Lower lobe of right lung (tissue), 2 donors: ENCODE measurements around the gene PRDM15. TPM values are rescaled to one million over a fixed set of nuclear protein-coding genes. Genes with fewer than 3 reads are reported as not detected.

Experiments used
- ATAC-seq, 2 donors: fragments of 200-7000 bp; cut with Tn5 transposase; one replicate each; pipeline ENCODE4 v1.9.1; 2020 to 2022; ENCODE audit warnings: mild to moderate bottlenecking in 2 of 2, moderate library complexity in 2 of 2
- DNase-seq: peaks from one replicate; pipeline ENCODE4 v3.0.0-alpha.2; 2020
- H3K27ac ChIP-seq: fragments of 200-600 bp; one replicate; pipeline ENCODE4 v1.8.0; 2022
- H3K27me3 ChIP-seq: fragments of 200-600 bp; one replicate; pipeline ENCODE4 v1.8.0; 2022; ENCODE audit warnings: low read depth
- H3K36me3 ChIP-seq: fragments of 200-600 bp; one replicate; pipeline ENCODE4 v1.8.0; 2022; ENCODE audit warnings: mild to moderate bottlenecking
- H3K4me1 ChIP-seq: fragments of 200-600 bp; one replicate; pipeline ENCODE4 v1.8.0; 2022
- H3K4me3 ChIP-seq: fragments of 200-600 bp; one replicate; pipeline ENCODE4 v1.8.0; 2022; ENCODE audit warnings: mild to moderate bottlenecking
- H3K9me3 ChIP-seq: fragments of 200-600 bp; one replicate; pipeline ENCODE4 v1.8.0; 2022
- intact Hi-C: fragments of 100-400 bp; cut with DNase I; formaldehyde crosslinking; loops from one replicate; pipeline ENCODE4 v1.11.0; 2022
- total RNA-seq: library from RNA; stranded (reverse); fragmentation: NEBNext Ultra II Directional; extraction: Animal tissue kit (Norgen Biotek cat#: 25700); gene quantifications from one replicate; pipeline ENCODE4 v1.2.1, GENCODE V29; 2021
- TF ChIP-seq, protein P1 (sequence below): fragments of 200-600 bp; IDR thresholded peaks from one replicate; pipeline ENCODE4 v1.8.0; 2022; ENCODE audit warnings: antibody characterized with exemption, mild to moderate bottlenecking
- donor health status: DM: no; HTN: yes; CAD: no; lungs with severe emphysema.

Gene PRDM15
- total RNA-seq, 1 donor from 2014 or later = 6.6 TPM

DNA sequence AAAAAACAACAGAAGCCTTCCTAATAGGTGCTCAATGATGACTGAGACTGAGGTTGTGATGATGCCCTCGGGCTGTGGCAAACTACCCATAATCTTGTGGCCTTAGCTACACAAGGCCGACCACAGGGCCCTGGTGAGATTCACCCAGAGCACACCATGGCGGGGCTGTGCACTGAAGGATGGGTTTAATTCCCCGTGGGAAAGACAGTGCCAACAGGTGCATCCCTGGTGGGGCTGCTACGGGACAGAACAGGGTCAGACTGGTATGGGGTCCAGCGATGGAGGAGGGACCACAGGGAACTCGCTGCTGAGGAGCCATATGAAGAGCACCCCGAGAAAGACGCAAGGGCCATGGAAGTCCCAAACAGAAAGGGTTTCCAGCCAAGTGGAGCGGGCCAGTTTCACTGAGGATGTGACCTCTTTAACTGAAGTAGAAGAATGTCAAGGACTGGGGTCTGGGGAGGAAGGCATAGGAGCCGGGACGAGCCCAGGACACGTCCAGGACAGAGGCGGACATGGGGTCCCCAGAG lies 21.3 kb downstream of the PRDM15 start:
- peaks cover 59% of the 10 kb centered on the region for H3K36me3 ChIP-seq
- intact Hi-C loops = no loop called here

DNA sequence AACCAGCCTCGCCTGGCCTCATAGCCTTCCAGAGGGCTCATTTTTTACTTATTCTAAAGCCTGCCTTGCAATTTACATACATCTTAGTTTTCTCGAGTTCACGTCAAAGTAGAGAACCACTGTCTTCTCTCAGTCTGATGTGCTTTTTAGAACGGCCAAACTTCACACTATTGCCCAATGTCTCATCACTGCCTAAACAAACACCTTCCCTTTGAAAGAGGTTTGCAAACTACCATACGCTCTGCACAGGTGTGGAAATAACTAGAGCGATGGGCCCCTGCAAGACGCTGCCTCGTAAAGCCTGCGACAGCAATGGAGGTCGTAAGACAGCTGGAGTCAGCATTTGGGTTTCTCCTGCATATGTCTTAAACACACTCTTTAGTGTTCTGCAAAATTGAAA lies 22.6 kb downstream of the PRDM15 start:
- TF ChIP-seq, protein P1, sequence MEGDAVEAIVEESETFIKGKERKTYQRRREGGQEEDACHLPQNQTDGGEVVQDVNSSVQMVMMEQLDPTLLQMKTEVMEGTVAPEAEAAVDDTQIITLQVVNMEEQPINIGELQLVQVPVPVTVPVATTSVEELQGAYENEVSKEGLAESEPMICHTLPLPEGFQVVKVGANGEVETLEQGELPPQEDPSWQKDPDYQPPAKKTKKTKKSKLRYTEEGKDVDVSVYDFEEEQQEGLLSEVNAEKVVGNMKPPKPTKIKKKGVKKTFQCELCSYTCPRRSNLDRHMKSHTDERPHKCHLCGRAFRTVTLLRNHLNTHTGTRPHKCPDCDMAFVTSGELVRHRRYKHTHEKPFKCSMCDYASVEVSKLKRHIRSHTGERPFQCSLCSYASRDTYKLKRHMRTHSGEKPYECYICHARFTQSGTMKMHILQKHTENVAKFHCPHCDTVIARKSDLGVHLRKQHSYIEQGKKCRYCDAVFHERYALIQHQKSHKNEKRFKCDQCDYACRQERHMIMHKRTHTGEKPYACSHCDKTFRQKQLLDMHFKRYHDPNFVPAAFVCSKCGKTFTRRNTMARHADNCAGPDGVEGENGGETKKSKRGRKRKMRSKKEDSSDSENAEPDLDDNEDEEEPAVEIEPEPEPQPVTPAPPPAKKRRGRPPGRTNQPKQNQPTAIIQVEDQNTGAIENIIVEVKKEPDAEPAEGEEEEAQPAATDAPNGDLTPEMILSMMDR = no peak
- Histone ChIP-seq H3K4me1 (no peaks in the 10 kb centered on the region), H3K9me3 (no peaks in the 10 kb centered on the region), H3K27me3 (no peaks in the 10 kb centered on the region), H3K36me3 (peaks cover 63% of the 10 kb centered on the region), H3K27ac (no peak overlapping the region), H3K4me3 (no peak overlapping the region)
- intact Hi-C loops = no loop called here
- ATAC-seq = no peak
- no peak for DNase-seq

More for the DNA sequence above, 21.3 kb downstream of the PRDM15 start:
- TF ChIP-seq, protein P1 = no peak
- Histone ChIP-seq H3K27me3 (no peaks in the 10 kb centered on the region), H3K27ac (no peak overlapping the region), H3K4me3 (no peak overlapping the region), H3K9me3 (no peaks in the 10 kb centered on the region), H3K4me1 (no peaks in the 10 kb centered on the region)
- DNase-seq (no peak), ATAC-seq (no peak)

DNA sequence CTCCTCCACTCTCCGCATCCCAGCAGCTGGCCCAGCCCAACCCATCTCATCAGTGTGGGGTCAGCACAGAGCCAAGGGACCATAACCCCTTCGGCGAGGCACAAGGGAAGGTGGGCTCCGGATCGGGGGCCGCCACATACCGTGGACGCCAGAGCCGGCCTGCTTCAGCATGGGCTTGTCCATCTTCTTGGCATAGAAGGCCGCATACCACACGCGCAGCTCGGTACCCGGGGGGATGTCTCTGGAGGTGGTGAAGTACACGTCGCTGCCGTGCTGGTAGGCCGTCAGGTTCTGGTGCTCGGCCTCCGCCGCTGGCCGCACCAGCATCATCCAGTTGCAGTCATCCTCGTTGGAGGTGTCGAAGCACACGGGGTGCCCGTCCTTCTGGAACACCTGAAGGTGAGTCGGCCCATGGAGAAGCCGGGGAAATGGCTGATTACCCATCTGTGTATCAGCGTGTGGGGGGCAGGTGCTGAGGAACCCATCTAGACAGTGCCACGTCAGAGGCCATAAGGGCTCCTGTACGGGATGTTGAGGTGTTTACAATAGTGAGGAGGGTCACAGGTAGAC lies 24.6 kb downstream of the PRDM15 start:
- TF ChIP-seq, protein P1 = no peak
- H3K9me3 ChIP-seq = no peaks in the 10 kb centered on the region
- peaks cover 68% of the 10 kb centered on the region for H3K36me3 ChIP-seq
- ATAC-seq (no peak), DNase-seq (no peak)
- no peaks in the 10 kb centered on the region for H3K4me1 ChIP-seq
- no peak overlapping the region for H3K27ac ChIP-seq
- intact Hi-C loops = no loop called here
- H3K27me3 ChIP-seq = no peaks in the 10 kb centered on the region
- H3K4me3 ChIP-seq = no peak overlapping the region

DNA sequence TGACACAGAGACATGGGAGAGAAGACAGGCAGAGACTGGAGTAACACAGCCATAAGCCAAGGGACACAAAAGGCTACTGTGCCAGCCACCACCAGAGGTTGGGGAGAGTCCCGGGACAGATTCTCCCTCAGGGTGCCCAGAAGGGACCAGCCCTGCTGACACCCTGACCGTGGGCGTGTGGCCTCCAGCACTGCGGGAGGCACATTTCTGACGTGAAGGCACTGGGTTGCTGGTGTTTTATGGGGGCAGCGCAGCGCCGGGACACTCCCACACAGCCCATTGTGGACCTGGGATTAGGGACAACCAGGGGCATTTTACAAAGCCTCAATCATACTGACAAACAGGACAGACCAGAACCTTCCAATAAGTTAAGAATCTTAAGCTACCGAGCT lies 26.2 kb downstream of the PRDM15 start:
- Histone ChIP-seq H3K27ac (no peak overlapping the region), H3K27me3 (no peaks in the 10 kb centered on the region), H3K4me1 (no peaks in the 10 kb centered on the region), H3K36me3 (peaks cover 57% of the 10 kb centered on the region), H3K9me3 (no peaks in the 10 kb centered on the region), H3K4me3 (no peak overlapping the region)
- TF ChIP-seq, protein P1 = no peak
- no peak for ATAC-seq
- intact Hi-C loops = no loop called here
- DNase-seq = no peak

DNA sequence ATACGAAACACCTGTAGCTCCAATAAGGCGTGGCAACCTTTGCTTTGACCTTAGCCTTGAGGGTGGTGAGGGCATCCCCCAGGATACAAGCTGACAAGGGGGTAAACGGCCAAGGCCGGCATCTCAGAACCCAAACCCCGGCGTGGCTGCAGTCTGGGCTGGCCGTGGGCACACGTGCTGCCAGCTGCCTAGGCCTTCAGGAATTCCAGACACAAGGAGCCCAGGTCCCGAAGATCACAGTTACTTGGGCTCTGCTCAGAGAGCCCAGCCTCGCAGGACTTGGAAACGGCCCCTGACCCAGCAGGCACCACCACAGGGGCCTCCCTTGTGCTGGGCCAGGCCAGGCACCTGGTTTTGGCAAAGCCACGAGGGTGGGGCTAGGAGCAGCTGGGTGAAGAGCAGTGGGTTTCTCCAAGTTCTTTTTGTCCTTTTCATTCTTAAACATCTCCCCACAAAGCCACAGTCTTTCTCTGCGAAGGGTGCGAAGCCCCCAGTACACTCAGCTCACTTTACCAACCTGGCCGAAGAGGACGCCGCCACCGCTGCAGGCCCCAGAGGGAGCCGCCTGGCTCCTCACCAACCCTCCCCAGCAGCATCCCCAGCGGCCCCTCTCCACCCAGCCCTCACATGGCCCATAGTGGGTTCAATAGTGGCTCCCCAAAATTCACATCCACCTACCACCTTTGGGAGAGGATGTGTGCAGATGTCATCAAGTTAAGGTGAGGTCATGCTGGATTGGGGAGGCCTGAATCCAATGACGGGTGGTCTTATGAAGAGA lies 26.8 kb downstream of the PRDM15 start:
- intact Hi-C loops = no loop called here
- peaks cover 56% of the 10 kb centered on the region for H3K36me3 ChIP-seq
- H3K27ac ChIP-seq = no peak overlapping the region
- no peak overlapping the region for H3K4me3 ChIP-seq
- ATAC-seq (no peak), DNase-seq (no peak)
- H3K4me1 ChIP-seq = no peaks in the 10 kb centered on the region
- H3K9me3 ChIP-seq = no peaks in the 10 kb centered on the region
- no peaks in the 10 kb centered on the region for H3K27me3 ChIP-seq
- TF ChIP-seq, protein P1 = no peak
